ENCODE measurements around the gene ATXN7L1. TPM values are rescaled to one million over a fixed set of nuclear protein-coding genes. Genes with fewer than 3 reads are reported as not detected.
A peak's percentile ranks its signal among the peaks of the same experiment; 100 is the strongest.

ATXN7L1 gene
- total RNA-seq, 4 donors from 2014 or later: 5.9 to 21.2 (median 7.7) TPM

DNA sequence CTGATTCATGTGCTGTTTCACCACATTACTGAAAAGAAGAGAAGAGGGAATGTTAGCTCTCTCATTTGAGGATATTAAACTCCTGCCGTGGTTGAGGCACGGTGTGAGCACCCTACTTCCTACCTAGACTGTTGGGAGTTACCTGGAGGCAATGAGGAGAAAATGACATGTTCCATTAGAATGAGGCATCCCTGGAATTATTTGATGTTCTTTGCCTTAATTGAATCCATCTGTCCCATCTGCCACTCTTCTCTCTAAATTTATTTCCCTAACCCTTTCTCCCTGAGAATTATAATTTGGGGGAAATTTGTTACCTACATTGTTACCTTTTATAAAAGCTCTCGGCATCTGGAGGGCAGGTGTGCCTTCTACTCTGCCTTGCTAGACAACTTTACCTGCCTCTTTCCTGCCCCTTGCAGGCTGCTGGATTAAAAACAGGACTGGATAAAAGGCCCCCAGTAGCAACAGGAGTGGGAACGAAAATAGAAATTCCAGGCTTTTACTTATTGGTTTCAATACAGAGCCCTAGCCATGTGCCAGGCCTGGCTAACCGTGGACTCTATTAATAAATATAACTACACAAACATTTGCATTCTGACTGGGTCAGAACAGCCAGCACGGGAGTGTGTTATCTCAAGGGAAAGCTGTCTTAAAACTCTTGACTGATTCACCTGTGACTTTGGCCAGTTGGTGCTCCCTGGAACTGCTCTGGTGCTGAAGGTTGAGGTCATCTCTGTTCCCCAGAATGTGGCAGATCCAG, 4.4 kb upstream of the ATXN7L1 start:
- Histone ChIP-seq H3K9me3 (no peaks in the 10 kb centered on the region), H3K27ac (peak overlapping the region in 3 of 4 donors; percentile 33 to 53 (median 43)), H3K36me3 (no peaks in the 10 kb centered on the region), H3K4me3 (no peak overlapping the region), H3K27me3 (no peaks in the 10 kb centered on the region), H3K4me1 (peaks cover 0 to 59% (median 0%) of the 10 kb centered on the region in 3 donors)
- ATAC-seq: no peak
- TF ChIP-seq POLR2AphosphoS5 (IDR thresholded peaks at IDR 0.05): no peak
- TF ChIP-seq, protein P1, sequence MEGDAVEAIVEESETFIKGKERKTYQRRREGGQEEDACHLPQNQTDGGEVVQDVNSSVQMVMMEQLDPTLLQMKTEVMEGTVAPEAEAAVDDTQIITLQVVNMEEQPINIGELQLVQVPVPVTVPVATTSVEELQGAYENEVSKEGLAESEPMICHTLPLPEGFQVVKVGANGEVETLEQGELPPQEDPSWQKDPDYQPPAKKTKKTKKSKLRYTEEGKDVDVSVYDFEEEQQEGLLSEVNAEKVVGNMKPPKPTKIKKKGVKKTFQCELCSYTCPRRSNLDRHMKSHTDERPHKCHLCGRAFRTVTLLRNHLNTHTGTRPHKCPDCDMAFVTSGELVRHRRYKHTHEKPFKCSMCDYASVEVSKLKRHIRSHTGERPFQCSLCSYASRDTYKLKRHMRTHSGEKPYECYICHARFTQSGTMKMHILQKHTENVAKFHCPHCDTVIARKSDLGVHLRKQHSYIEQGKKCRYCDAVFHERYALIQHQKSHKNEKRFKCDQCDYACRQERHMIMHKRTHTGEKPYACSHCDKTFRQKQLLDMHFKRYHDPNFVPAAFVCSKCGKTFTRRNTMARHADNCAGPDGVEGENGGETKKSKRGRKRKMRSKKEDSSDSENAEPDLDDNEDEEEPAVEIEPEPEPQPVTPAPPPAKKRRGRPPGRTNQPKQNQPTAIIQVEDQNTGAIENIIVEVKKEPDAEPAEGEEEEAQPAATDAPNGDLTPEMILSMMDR (IDR thresholded peaks at IDR 0.05): no peak
- no peak for TF ChIP-seq POLR2A (IDR thresholded peaks at IDR 0.05)
- TF ChIP-seq EP300 (IDR thresholded peaks at IDR 0.05): no peak
- 60 to 67% methylated on average over 5 to 6 of the region's 6 CpGs for whole genome bisulfite sequencing, 2 donors (ENCODE audit: low coverage in 1 of 2)

DNA sequence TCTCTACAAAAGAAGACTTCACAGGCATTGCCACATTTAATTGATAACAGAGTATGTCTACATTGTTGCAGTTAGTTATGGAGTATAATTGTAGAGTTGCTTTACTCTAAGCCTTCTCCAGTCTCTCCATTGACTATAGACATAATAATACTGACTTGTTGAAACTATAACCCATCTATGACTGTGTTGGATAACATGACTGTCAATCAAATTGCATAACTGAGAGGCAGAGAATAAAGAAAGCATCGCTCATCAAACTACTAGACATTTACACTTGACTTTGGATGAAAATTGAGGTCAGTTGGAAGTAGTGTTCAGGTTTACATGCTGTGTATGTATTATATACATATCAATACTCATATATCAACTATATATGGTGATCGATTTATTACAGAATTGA, 3.4 kb upstream of the ATXN7L1 start:
- no peak for ATAC-seq
- 94 to 100% methylated on average over 2 of the region's 2 CpGs for WGBS, 2 donors (ENCODE audit: low coverage in 1 of 2)
- H3K27me3 ChIP-seq: no peaks in the 10 kb centered on the region
- peak overlapping the region in 1 of 4 donors; percentile 33 for H3K27ac ChIP-seq
- H3K4me1 ChIP-seq: peaks cover 0 to 59% (median 4%) of the 10 kb centered on the region in 3 donors
- H3K4me3 ChIP-seq: no peak overlapping the region
- no peaks in the 10 kb centered on the region for H3K36me3 ChIP-seq
- TF ChIP-seq, protein P1 (IDR thresholded peaks at IDR 0.05): no peak
- no peak for TF ChIP-seq EP300 (IDR thresholded peaks at IDR 0.05)
- TF ChIP-seq POLR2AphosphoS5 (IDR thresholded peaks at IDR 0.05): no peak
- TF ChIP-seq POLR2A (IDR thresholded peaks at IDR 0.05): no peak
- H3K9me3 ChIP-seq: no peaks in the 10 kb centered on the region

DNA sequence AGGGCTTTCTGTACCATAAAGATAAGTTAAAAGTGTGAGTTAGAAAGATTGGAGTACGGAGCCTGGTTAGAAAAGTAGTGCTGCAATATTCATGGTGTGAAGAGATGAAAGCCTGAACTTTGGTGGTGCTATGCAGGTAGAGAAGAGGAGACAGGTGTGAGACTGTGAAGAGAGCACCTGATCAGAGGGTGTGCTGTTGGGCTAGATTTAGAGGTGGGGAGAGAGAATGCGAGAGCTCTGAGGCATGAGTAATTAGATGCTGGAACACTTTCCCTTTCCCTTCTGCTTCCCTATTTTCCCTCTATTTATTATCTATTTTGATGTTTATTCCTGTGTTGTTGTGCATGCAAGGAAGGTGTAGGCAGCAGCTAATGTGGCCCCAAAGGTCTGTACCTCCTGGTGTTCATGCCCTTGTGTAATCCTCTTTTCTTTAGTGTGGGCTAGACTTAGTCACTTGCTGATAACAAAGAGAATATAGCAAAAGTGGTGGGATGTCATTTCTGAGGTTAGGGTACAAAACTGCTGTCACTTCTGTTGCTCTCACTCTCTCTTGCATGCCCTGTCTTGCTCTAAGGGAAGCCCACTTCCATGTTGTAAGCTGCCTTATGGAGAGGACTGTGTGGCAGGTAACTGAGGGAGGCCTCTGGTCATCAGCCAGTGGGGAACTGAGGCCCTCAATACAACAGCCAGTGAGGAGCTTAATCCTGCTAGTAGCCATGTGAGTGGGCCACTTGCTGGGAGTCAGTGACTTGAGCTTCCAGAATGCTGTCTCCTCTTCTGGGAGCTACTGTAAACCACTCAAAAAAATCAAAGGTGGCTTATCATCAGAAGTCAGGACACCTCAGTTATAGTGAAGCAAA, 2.6 kb upstream of the ATXN7L1 start:
- Histone ChIP-seq H3K4me1 (peaks cover 0 to 67% (median 4%) of the 10 kb centered on the region in 3 donors), H3K36me3 (no peaks in the 10 kb centered on the region), H3K9me3 (no peaks in the 10 kb centered on the region), H3K27ac (peak overlapping the region in 2 of 4 donors; percentile 81 to 87), H3K27me3 (no peaks in the 10 kb centered on the region), H3K4me3 (peak overlapping the region in 1 of 2 donors; percentile 89)
- 71 to 94% methylated on average over 1 to 2 of the region's 2 CpGs for WGBS, 2 donors (ENCODE audit: low coverage in 1 of 2)
- no peak for ATAC-seq
- TF ChIP-seq, protein P1 (IDR thresholded peaks at IDR 0.05): no peak
- TF ChIP-seq POLR2AphosphoS5 (IDR thresholded peaks at IDR 0.05) (no peak), POLR2A (IDR thresholded peaks at IDR 0.05) (no peak), EP300 (IDR thresholded peaks at IDR 0.05) (no peak)

DNA sequence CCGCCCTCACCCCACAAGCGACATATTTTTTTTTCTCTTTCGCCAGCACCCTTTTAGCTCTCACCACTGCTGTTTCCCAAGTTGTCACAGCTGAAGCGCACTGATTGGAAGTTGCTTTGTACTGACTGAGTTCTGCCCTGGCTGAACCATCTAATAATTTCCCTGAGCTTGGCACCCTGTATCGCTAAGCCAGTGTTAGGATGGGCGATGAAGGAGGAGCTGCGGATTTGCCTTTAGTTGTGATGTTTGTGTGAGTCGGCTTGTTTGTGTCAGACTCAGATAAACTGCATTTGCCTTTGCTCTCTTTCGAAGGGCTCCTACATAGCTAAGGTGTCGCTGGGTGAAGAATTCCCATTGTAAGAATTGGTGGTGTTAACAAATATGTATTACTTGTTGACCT, 1.3 kb upstream of the ATXN7L1 start:
- ATAC-seq: no peak
- TF ChIP-seq, protein P1 (IDR thresholded peaks at IDR 0.05): no peak
- no peak for TF ChIP-seq EP300 (IDR thresholded peaks at IDR 0.05)
- no peak for TF ChIP-seq POLR2AphosphoS5 (IDR thresholded peaks at IDR 0.05)
- no peak for TF ChIP-seq POLR2A (IDR thresholded peaks at IDR 0.05)
- Histone ChIP-seq H3K36me3 (no peaks in the 10 kb centered on the region), H3K4me1 (peaks cover 0 to 67% (median 4%) of the 10 kb centered on the region in 3 donors), H3K9me3 (no peaks in the 10 kb centered on the region), H3K27ac (peak overlapping the region; percentile 15 to 87 (median 64)), H3K4me3 (peak overlapping the region; percentile 89 to 94), H3K27me3 (no peaks in the 10 kb centered on the region)
- 43 to 52% methylated on average over 6 to 10 of the region's 10 CpGs for WGBS, 2 donors (ENCODE audit: low coverage in 1 of 2)

Data from gastroesophageal sphincter (tissue), 4 donors.